Stimulated activated CD4-positive, alpha-beta T cell treated with anti-CD3 and anti-CD28 coated beads, TNF-alpha, amount 100 ng/mL, for 4 hours (primary cell): ENCODE results near the gene MCF2L.

ENCODE experiments used
- DNase-seq, 3 experiments: peaks; one replicate each; pipeline ENCODE4 v3.0.0-alpha.2; 2020; ENCODE audit warnings: low read depth in 3 of 3

MCF2L gene

DNA sequence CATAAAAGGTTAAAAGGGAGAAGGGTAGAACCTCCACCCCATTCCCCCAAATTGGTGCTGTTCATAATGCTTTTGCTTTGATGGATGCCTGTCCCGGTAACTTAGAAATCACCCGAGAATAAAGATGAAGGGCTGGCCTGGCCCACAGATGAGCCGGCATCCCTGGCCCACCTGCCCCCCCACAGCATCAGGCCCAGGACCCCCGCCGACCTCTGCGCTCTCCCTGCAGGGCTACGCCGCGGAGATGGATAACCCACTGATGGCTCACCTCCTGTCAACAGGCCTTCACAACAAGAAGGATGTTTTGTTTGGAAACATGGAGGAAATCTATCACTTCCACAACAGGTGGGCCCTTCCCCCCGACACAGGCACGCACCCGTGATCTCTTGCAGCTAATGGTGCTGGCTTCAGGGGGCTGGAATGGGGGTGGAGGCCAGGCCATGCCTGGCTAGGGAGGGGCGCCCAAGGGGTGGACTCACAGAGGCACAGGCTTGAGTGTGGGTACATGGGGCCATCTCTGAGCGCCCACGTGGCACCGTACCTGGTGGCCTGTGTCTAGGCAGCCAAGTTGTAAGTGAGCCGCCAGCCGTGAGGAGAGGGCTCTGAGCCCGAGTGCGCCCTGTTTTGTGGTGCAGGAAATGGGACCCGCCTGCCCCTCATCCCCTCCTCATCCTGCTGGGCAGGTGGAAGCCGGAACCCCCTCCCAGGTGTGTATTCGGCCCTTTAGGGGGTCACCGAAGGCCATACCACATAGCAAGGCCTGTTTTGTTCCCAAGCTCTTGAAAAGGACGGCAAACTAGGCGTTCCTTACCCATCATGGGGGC lies 113.4 kb downstream of the MCF2L start:
- no peak for DNase-seq

- DNase-seq: no peak
These were observed 114.0 kb downstream of the MCF2L start for GRCh38 chr13:113083022-113083373.

DNA sequence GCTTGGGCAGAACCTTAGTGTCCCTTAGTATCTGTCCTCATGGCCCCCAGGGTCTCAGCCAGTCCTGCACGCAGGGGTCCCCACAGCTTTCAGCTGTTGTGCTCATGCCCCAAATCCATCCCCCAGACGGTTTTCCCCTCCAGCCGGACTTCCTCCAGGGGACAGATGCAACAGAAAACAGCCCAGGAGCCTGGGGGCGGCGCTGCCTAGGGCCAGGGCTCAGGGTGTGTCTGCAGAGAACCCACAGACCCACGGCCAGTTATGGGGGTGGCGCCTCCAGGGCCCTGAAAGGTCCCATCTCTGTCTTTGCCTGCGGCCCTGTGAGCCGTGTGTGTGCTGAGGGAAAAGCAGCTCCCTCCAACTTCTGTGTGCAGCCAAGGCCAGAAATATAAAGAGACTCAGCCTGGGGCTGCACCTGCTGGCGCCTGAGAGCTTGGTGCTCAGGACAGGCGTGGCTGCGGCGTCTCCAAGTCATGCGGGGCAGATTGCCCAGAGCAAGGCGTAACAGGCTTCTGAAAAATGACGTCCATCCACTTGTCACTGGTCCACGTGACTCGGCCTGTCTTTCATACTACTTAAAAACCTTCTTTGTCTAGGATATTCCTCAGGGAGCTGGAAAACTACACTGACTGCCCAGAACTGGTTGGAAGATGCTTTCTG lies 114.5 kb downstream of the MCF2L start:
- DNase-seq: no peak

DNA sequence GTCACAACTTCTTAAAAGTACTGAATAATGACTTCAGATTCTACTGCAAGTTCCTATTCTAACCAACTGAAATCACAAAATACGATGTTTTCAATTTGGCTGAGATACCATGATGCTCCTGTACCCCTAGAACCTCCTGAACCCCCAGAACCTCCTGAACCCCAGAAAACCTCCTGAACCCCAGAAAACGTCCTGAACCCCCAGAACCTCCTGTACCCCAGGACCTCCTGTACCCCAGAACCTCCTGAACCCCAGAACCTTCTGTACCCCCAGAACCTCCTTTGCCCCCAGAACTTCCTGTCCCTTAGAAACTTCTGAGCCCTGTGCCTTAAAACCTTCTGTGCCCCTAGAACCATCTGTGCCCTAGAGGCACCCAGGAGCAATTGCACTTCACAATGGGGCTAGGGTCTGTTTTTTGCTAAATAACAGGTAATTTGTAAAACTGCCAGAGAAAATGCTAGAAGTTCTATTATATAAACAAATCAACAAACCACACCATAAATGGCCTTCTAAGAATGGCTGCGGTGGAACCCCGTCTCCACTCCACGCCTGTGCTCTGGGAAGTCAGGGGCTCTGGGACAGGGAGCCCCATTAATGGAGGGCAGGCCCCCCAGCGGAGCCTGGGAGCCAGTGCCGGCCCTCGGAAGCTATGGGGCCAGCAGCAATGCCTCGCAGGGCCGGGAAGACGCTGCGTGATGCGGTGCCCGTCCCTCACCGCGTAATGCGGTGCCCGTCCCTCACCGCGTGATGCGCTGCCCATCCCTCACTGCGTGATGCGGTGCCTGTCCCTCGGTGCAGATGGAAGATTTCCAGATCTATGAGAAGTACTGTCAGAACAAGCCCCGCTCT lies 115.3 kb downstream of the MCF2L start:
- DNase-seq: no peak

GRCh38 chr13:113084943-113085540 lies 116.0 kb downstream of the MCF2L start:
- no peak for DNase-seq

DNA sequence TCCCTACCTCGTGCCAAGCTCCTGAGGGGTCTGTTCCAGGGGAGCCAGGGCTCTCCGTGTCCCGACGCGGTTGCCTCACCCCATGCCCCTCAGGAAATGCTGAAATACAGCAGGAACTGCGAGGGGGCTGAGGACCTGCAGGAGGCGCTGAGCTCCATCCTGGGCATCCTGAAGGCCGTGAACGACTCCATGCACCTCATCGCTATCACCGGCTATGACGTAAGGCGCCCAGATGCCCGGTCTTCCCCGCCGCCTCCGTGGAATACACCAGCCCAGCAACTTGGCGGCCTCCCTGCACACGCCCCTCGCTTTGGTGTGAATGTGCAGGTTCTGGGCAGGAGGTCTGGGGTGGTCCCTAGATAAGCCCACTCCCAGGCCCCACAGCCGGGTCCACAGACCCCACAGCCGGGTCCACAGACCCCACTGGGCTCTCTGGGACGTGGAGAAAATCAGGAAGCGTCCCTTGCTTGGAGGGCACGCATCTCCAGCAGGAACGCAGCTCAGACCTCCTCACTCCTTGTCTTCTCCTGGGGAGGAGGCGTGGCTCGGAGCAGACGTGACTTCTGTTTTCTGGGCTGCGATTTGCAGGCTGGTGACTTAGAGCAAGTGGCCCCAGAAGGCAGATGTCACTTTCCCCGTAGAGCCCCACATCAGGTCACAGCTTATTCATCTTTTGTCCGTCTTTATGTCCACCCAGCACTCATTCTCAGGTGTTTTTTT lies 117.2 kb downstream of the MCF2L start:
- DNase-seq: no peak

GRCh38 chr13:113086991-113087922 lies 118.2 kb downstream of the MCF2L start:
- no peak for DNase-seq

DNA sequence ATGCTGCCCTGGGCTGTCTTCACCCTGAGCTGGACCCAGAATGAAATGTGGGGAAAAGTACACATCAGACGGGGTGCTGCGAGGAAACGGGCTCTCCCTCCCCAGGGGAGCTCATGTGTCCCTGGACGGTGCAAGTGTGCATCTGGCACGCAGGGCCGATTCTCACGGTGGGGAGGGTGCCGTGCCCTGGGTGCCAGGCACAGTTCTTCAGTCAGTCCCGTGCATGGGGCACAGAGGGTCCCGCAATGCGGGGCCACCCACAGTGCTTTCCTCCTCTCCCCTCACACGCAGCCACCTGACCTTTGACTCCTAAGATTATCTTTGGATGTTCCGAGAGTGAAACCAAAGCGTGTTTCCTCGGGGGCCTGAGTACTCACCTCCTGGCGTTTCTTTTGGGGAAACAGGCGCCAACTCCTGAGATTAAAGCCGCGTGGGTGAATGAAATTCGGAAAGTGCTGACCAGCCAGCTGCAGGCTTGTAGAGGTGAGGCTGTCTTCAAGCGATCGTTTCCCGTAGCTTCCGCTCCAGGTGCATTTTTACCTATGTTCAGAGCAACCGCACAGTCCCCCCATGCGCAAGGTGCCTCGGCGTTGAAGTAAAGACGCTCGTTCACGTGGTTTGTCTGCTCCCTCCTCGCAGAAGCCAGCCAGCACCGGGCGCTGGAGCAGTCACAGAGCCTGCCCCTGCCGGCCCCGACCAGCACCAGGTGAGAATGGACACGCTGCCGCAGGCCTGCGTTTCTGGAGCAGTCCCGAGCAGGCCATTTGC lies 119.1 kb downstream of the MCF2L start:
- DNase-seq: no peak

GRCh38 chr13:113088691-113089020 lies 119.6 kb downstream of the MCF2L start:
- DNase-seq: no peak

DNA sequence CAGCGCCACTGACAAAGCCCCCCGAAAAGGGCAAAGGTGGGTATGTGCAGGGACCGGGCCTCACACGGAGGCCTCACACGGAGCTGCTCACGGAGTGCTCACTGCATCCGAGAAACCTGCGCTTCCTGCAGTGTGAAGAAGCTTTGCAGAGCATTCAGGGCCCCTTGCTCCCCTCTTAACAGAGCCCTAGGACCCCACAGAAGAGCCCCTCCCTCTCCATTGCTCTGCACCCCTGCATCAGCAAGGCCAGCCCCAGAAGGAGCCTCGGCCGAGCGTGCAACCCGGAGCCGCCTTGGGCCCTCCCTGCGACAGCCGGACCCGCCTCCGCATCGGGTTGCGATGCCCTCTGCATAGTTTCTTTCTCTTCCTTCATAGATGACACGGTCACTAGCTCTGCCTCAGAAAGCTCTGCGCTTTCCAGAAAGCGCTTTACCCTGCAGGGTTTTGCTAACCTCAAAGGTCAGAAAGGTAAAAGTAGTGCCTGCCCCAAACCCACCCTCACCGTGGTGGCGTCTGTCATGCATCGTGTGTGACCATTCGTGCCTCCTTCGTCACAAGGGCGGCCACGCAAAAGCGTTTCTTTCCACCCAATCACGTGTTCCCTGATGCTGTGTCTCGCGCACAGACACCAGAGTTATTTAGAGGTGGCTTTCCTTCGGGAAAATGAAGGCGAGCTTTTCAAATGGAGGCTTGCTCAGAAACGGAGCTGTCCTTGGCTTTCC lies 120.8 kb downstream of the MCF2L start:
- no peak for DNase-seq

DNA sequence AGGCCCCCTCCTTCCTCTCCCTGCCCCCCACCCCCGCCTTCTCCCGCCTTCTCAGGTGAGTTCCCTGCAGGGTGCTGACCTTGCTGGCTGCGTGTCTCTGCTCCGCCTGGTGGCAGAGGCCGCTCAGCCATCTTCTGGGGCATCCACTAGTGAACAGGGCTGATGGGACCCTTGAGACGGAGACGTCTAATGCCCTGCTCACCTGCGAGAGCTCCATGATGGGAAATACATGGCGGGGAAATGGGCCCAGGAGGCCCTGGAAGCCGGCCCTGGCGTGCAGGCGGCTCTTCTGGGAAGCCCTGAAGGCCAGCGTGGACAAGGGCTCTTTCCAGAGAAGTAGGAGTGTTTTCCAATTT lies 121.4 kb downstream of the MCF2L start:
- DNase-seq: no peak

- no peak for DNase-seq
These were observed 121.8 kb downstream of the MCF2L start for GRCh38 chr13:113090806-113091205.

GRCh38 chr13:113091211-113091771 lies 122.3 kb downstream of the MCF2L start:
- no peak for DNase-seq

- DNase-seq: no peak
These were observed 123.1 kb downstream of the MCF2L start for GRCh38 chr13:113091891-113092775.

- no peak for DNase-seq
These were observed 124.0 kb downstream of the MCF2L start for GRCh38 chr13:113092776-113093579.

- DNase-seq: no peak
These were observed 124.8 kb downstream of the MCF2L start for GRCh38 chr13:113093580-113094409.
